GM18511 (cell line): ENCODE results near the gene PLEKHG5.
"Not testable (repeated sequence)": the region's sequence is repeated elsewhere in the genome, so short reads cannot be mapped to it uniquely, and the experiment has no call there.

Source experiments
- ATAC-seq: cut with Tn5 transposase; IDR thresholded peaks from one replicate; pipeline ENCODE4 v1.9.1; 2021; ENCODE audit warnings: mild to moderate bottlenecking, moderate library complexity; ENCODE audit not compliant: unreplicated experiment

The PLEKHG5 gene

GRCh38 chr1:6496890-6497214 is 5.4 kb upstream of the PLEKHG5 start:
- no peak for ATAC-seq

- no peak for ATAC-seq
Measured at GRCh38 chr1:6496365-6496721, 4.9 kb upstream of the PLEKHG5 start.

GRCh38 chr1:6495540-6496364 is 4.3 kb upstream of the PLEKHG5 start:
- no peak for ATAC-seq

- ATAC-seq: no peak
Measured at GRCh38 chr1:6495041-6495441, 3.6 kb upstream of the PLEKHG5 start.

GRCh38 chr1:6494627-6495026 is 3.2 kb upstream of the PLEKHG5 start:
- ATAC-seq: no peak

GRCh38 chr1:6493834-6494223 is 2.4 kb upstream of the PLEKHG5 start:
- ATAC-seq: not testable (repeated sequence)

- ATAC-seq: no peak
Measured at GRCh38 chr1:6491966-6492365, 499 bp upstream of the PLEKHG5 start.

GRCh38 chr1:6491081-6491449 is 402 bp downstream of the PLEKHG5 start:
- no peak for ATAC-seq

GRCh38 chr1:6490181-6491080 is 1.0 kb downstream of the PLEKHG5 start:
- peak; percentile 62 for ATAC-seq

- ATAC-seq: peak; percentile 65
Measured at GRCh38 chr1:6489799-6490180, 1.7 kb downstream of the PLEKHG5 start.

- ATAC-seq: no peak
Measured at GRCh38 chr1:6489383-6489765, 2.1 kb downstream of the PLEKHG5 start.

GRCh38 chr1:6488602-6489382 is 2.7 kb downstream of the PLEKHG5 start:
- ATAC-seq: no peak

- ATAC-seq: no peak
Measured at GRCh38 chr1:6487804-6488484, 3.5 kb downstream of the PLEKHG5 start.

GRCh38 chr1:6486433-6487011 is 4.9 kb downstream of the PLEKHG5 start:
- peak; percentile 45 for ATAC-seq

GRCh38 chr1:6485168-6486101 is 6.0 kb downstream of the PLEKHG5 start:
- no peak for ATAC-seq

- no peak for ATAC-seq
Measured at GRCh38 chr1:6484826-6485167, 6.7 kb downstream of the PLEKHG5 start.

GRCh38 chr1:6483761-6484117 is 7.7 kb downstream of the PLEKHG5 start:
- ATAC-seq: no peak

GRCh38 chr1:6483017-6483760 is 8.3 kb downstream of the PLEKHG5 start:
- ATAC-seq: no peak

GRCh38 chr1:6481820-6482219 is 9.6 kb downstream of the PLEKHG5 start:
- no peak for ATAC-seq
